Stomach (tissue), 4 donors: Measurements from ENCODE around the gene MAGI2.

Experiments used
- POLR2A ChIP-seq, 4 donors: fragments of 450-650 bp; IDR thresholded peaks; one replicate each; pipeline ENCODE4 v1.6.1; 2016; ENCODE audit warnings: antibody characterized with exemption in 4 of 4, control low read depth in 2 of 4, mild to moderate bottlenecking in 1 of 4, moderate library complexity in 1 of 4
- POLR2AphosphoS5 ChIP-seq, 3 donors: sonication (generic); formaldehyde crosslinking; IDR thresholded peaks; one replicate each; pipeline ENCODE4 v1.6.1; 2016; ENCODE audit warnings: antibody characterized with exemption in 3 of 3
- TF ChIP-seq, protein P1 (sequence below), 7 experiments: fragments of 450-650 bp in 4 of 7; fragments of 200-600 bp in 3 of 7; sonication (generic) in 3 of 7; IDR thresholded peaks; one replicate each; pipeline ENCODE4 v1.5.1; 2016 to 2019; ENCODE audit warnings: antibody characterized with exemption in 7 of 7, control low read depth in 2 of 7, mild to moderate bottlenecking in 1 of 7

DNA sequence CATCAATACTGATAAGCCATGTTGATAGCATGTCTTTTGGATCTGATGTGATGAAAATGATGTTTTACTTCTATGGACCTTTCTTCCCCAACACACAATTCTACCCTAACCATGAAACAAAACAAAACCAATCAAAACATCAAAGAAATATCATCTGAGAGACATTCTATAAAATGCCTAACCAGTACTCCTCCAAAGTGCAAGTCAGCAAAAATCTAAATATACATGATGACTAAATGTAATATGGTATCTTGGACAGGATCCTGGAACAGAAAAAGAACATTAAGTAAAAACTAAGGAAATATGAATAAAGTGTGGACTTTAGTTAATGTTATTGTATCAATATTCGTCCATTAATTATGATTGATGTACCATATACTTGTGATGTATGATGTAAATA, 625.1 kb downstream of the MAGI2 start:
- TF ChIP-seq, protein P1, sequence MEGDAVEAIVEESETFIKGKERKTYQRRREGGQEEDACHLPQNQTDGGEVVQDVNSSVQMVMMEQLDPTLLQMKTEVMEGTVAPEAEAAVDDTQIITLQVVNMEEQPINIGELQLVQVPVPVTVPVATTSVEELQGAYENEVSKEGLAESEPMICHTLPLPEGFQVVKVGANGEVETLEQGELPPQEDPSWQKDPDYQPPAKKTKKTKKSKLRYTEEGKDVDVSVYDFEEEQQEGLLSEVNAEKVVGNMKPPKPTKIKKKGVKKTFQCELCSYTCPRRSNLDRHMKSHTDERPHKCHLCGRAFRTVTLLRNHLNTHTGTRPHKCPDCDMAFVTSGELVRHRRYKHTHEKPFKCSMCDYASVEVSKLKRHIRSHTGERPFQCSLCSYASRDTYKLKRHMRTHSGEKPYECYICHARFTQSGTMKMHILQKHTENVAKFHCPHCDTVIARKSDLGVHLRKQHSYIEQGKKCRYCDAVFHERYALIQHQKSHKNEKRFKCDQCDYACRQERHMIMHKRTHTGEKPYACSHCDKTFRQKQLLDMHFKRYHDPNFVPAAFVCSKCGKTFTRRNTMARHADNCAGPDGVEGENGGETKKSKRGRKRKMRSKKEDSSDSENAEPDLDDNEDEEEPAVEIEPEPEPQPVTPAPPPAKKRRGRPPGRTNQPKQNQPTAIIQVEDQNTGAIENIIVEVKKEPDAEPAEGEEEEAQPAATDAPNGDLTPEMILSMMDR (IDR thresholded peaks at IDR 0.05), result no peak
- TF ChIP-seq POLR2A (IDR thresholded peaks at IDR 0.05) (no peak), POLR2AphosphoS5 (IDR thresholded peaks at IDR 0.05) (no peak)
